DMS53 treated with DMSO at 0.1 percent for 48 hours (cell line): Measurements from ENCODE around the gene NCOA4.
"Not testable (repeated sequence)": the region's sequence is repeated elsewhere in the genome, so short reads cannot be mapped to it uniquely, and the experiment has no call there.

Experiments
- DNase-seq: peaks from one replicate; lab custom pipeline; 2025; ENCODE audit not compliant: unreplicated experiment; lab: John Stamatoyannopoulos, UW

NCOA4 gene

GRCh38 chr10:46052791-46053375, 22.5 kb upstream of the NCOA4 start:
- no peak for DNase-seq

DNA sequence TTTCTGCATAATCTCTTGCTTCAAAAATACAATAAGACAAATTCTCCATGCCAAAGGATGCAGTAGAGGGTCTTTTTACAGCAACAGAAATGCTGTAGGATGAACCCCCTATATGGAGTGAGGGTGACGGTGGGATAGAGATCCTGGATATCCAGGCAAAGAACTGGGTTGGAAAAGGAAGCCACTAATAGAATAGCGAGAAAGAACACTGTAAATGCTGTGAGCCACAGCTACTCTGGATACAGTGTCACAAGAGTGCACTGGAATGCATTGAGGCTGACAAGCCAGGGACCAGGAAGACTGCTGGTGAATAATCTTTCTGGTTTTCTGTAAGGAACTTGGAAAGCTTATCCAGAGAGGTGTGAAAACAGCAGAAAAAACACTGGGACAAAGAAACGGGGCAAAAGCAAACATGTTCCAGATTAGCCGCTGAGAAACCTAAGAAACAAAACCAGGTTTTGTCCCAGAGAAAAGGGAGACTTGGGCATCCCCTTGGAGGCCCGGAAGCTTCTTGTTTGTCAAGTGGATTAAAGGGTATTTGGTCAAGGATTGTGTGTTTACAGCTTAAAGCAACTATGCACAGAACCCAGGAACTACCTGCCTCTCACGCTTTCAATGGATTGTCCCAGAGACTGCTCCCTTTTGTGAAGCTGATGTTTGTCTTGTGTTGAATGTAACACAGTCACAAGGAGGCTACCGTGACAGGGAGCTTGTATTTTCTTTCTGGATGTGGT, 21.8 kb upstream of the NCOA4 start:
- peak; percentile 90 for DNase-seq

- peak; percentile 56 for DNase-seq
Measured at GRCh38 chr10:46050941-46051623, 20.7 kb upstream of the NCOA4 start.

DNA sequence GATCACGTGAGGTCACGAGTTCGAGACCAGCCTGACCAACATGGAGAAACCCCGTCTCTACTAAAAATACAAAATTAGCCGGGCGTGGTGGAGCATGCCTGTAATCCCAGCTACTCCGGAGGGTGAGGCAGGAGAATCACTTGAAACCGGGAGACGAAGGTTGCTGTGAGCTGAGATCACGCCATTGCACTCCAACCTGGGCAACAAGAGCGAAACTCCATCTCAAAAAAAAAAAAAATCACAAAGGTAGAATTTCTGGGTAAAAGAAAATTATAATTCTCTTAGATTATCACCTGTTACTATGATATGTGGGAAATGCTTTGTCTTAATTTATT, 19.0 kb upstream of the NCOA4 start:
- not testable (repeated sequence) for DNase-seq

DNA sequence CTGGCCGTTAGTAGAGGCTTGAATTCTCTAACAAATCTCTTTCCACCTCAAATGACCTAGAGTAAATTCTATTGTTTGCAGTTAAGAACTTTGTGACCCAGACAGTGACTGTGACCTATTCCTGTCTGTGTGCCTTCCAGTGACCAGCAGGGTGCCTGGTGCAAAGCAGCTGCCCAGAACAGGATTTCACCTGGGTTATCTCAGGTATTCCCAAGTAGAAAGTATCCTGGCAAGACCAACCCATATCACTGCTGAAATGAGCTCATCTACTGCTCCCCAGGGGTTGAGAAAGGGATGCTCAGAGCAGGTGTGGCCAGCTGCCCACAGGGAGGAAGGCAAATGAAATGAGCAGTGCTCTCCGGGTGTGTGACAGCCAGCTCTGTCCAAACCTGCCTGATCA, 17.7 kb upstream of the NCOA4 start:
- DNase-seq: peak; percentile 51

DNA sequence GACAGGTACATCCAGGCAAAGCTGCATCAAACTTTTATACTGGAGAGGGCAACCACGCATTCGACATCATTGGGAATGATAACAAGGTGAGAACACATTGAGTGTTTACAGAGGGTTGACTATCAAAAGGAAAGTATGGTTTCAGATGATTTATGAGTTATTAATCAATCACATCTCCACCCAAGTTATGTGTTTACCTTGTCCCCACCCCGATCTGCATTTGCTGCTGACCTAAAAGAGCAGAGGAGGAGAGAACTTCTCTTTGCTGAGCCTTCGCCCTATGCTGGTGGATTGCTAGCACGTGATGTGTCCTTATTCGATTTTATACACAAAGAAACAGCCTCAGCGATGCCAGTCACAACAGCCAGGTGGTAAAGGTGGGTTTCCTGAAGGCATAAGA, 15.8 kb upstream of the NCOA4 start, which contains the start of gene MSMB:
TSS of gene MSMB (minus strand) at position 9 of the 400 bp plus-strand sequence. CDS start 32 bp downstream, outside the sequence.
- DNase-seq: peak; percentile 39

DNA sequence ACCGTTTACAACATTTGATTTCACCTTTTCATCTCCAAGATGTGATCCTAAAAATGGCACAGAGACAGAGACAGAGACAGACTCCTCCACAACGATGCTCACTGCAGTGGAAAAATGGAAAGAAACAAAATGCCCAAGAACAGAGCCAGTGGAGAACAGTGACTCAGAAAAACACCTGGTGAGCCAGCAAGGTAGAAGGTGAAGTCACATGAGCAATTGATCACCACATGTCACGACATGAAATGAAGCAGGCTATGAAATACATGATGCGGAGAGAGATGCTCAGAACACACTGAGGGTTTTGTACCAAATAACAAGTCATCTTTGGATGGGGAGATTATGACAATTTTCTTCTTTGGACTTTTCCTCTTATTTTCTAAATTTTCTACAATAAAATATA, 12.1 kb upstream of the NCOA4 start:
- no peak for DNase-seq

GRCh38 chr10:46040004-46040403, 9.6 kb upstream of the NCOA4 start:
- DNase-seq: peak; percentile 78

- DNase-seq: no peak
Measured at GRCh38 chr10:46037107-46037825, 6.8 kb upstream of the NCOA4 start.

GRCh38 chr10:46035923-46036849, 5.8 kb upstream of the NCOA4 start:
- no peak for DNase-seq

DNA sequence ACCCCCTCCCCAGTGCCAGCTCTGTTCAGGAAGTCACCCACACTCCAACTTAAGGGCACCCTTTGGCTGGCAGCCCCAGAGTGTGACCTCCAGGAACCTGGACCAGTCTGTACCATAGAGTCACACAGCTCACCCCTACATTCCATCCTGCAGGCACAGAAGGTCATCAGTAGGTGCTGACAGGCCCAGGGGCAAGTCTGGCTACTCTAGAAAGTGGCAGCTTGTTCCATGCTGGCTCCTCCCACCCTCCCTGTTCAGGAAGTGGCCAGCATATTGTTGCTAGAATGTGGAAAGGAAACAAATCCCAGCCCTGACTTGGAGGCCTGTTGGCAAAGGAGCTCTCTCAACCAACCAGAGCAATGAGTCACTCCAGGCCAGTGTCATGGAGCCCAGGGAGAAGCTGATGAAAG, 3.2 kb upstream of the NCOA4 start:
- peak; percentile 53 for DNase-seq

DNA sequence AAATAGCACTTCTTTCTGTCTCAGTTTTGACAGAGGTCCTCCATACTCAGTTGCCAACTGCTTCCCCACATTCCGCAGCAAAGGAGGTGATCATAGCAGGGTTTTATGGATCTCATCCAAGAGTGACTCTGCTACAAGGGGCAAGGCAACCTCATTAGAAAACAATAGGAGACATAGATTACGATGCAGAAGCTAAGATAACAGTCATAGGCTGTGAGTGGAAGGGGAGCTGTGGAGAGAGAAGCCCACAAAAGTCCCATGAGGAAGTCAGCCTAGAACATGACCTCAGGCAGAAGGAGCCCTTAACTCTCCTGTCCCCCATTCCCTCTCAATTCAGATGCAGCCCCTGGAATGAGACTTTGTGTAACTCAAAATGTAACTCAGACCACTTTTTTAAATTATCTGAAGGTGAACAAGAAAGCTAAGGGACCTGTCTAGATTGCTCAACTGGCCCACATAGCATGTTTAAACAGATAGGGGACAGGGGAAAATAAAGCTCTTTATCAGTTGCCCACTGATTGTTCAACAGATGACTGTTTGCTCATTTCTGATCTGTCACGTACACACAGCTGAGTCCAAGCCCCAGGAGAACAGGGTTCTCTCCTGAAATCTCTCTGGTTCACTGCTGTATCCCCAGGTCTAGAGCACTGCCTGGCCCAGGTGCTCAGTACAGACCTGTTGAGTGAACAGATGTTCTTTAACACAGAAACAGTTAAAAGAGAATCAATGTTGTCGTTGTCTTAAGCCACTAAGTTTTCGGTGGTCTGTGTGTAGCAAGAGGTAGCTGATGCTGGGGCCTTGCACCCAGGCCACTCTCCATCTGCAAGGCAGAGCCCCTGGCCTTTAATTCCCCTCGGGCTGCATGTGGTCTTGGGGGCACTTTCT, 1.5 kb upstream of the NCOA4 start:
- no peak for DNase-seq

DNA sequence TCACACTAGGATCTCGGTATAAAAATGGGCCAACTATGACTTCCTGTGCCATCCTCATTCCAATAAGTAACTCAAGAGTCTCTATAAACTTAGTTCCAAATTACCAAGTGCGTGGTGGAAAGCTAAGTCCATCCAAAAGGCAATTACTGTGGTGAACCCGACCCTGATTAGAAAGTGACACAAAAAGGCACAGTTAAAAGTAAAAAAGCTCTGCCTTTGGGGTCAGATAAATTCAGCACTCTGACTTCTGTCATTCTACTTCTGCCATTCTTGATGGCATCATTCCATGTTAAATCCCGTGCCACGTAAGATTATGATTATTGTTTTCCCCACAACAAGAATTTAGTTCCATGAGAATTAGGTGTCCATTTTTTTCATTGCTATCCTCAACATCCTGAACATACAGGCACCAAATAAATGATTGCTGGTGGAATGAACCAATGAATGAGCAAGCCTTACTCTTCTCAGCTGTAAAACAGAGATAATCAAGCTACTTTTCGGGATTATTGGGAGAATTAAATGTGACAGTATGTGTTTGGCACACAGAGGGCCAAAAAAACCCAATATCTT, 877 bp downstream of the NCOA4 start:
- no peak for DNase-seq

DNA sequence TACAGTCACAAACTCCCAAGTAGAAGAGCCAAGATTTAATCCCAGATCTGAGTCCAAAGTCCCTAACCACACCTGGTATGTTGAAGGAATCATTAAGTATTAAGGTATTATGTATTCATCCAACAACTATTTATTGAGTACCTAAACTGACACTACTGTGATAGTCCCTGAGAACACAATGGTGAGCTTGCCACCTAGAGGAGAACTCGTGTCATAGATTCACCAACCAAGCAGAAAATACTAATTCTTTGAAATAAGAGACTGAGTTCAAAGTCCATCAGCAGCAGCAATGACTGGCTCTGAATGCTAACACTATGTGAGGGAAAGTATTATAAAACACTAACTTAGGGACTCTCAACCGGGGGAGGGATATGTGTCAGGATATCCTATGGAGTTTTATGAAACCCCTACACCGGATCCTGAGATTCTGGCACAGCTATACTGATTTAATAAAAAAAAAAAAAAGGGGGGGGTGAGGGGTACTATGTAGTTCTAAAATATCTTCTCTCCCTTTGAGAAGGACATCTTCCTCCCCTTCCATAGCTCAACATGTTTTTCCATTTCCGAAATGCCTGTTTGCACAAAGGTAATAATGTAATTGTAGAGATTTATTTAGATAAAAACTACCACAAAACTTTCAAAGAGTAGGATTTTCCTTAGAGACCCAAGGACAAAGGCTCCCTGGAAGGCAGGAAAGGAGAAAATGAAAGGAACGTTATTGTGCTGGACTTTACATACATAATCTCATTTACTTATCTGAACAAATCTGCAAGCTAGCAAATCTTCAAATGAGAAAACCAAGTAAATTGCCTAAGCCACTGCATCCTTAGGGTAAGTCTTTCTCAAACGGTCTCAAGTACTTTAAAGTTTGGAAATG, 1.6 kb downstream of the NCOA4 start:
- peak; percentile 87 for DNase-seq

- DNase-seq: no peak
Measured at GRCh38 chr10:46026106-46026505, 4.3 kb downstream of the NCOA4 start.

GRCh38 chr10:46025406-46025805, 5.0 kb downstream of the NCOA4 start:
- no peak for DNase-seq

DNA sequence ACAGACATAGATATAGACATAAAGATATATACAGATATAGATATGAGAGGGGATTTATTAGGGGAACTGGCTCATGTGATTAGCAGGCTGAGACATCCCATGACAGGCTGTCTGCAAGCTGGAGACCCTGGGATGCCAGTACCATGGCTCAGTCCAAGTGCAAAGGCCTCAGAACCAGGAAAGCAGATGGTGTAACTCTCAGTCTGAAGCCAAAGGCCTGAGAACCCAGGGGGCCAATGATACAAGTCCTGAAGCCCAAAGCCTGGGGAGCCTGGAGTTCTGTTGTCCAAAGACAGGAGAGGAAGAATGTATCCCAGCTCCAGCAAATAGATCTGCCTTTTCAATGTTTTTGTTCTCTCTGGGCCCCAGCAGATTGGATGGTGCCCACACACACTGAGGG, 5.5 kb downstream of the NCOA4 start:
- no peak for DNase-seq

GRCh38 chr10:46022978-46023702, 7.3 kb downstream of the NCOA4 start:
- DNase-seq: peak; percentile 91
